Measurements from ENCODE around the gene TWIST2. TPM values are rescaled to one million over a fixed set of nuclear protein-coding genes. Genes with fewer than 3 reads are reported as not detected.

The TWIST2 gene
- polyA plus RNA-seq, 1 of the 3 experiments (the other 2 are of a cell fraction) = 19.5 TPM

GRCh38 chr2:238939074-238939473 is 91.2 kb downstream of the TWIST2 start:
- Histone ChIP-seq H3K9me2 (no peaks in the 10 kb centered on the region), H2AFZ (ENCODE audit: low read depth) (no peak overlapping the region), H3K4me3 (ENCODE audit: low read depth in 2 of 2, low read length in 1 of 2) (no peak overlapping the region), H3K9ac (no peak overlapping the region), H3K36me3 (replicated peaks in 1 of 2; ENCODE audit: control insufficient read depth in 1 of 2, insufficient read depth in 2 of 2, low read length in 1 of 2) (no peaks in the 10 kb centered on the region), H3K4me1 (ENCODE audit: control insufficient read depth in 1 of 2, insufficient read depth in 2 of 2, low read depth in 1 of 2, low read length in 1 of 2) (no peaks in the 10 kb centered on the region; a peak in 1 of 4 replicates), H4K20me1 (ENCODE audit: insufficient read depth) (no peaks in the 10 kb centered on the region), H3F3A (replicated peaks; ENCODE audit: insufficient read depth) (no peaks in the 10 kb centered on the region), H3K27me3 (ENCODE audit: insufficient read depth) (no peaks in the 10 kb centered on the region), H3K79me2 (ENCODE audit: insufficient read depth) (no peaks in the 10 kb centered on the region), H3K9me3 (no peaks in the 10 kb centered on the region), H3K27ac (ENCODE audit: low read depth in 2 of 2, low read length in 1 of 2) (no peak overlapping the region), H3K4me2 (no peak overlapping the region)
- TF ChIP-seq YY1 (IDR thresholded peaks at IDR 0.05; ENCODE audit: low read depth) = no peak
- no peak for TF ChIP-seq NRF1 (IDR thresholded peaks at IDR 0.05; ENCODE audit: low read depth, low read length)
- TF ChIP-seq MEF2A (IDR thresholded peaks at IDR 0.05; ENCODE audit: borderline replicate concordance, low read depth) = no peak
- POLR2A ChIA-PET = no interaction called here
- DNase-seq = no peak
- CTCF ChIA-PET = no interaction called here
- 71% methylated on average over 6 of the region's 6 CpGs for WGBS (ENCODE audit: low lambda C conversion rate)

- H3K4me2 ChIP-seq = no peak overlapping the region
- CTCF ChIA-PET = interaction anchor here (1.0 to 3.2 kb wide), 2 partner anchors 23 to 155 kb away, joined by 3 to 9 read pairs; no protein-coding TSS in a partner anchor
Measured at GRCh38 chr2:238939521-238940403, 91.9 kb downstream of the TWIST2 start.

More at GRCh38 chr2:238939521-238940403, 91.9 kb downstream of the TWIST2 start:
- no peaks in the 10 kb centered on the region for H3K9me2 ChIP-seq
- H3K9me3 ChIP-seq = no peaks in the 10 kb centered on the region
- TF ChIP-seq CHD2 (IDR thresholded peaks at IDR 0.05; ENCODE audit: low read length, partially characterized antibody) (no peak), CTCF (IDR thresholded peaks at IDR 0.05) (no peak), TEAD4 (IDR thresholded peaks at IDR 0.05; ENCODE audit: borderline replicate concordance, insufficient read depth) (no peak), NRF1 (IDR thresholded peaks at IDR 0.05; ENCODE audit: low read depth, low read length) (no peak), USF2 (IDR thresholded peaks at IDR 0.05; ENCODE audit: borderline replicate concordance, low read depth, low read length) (no peak), IRF3 (IDR thresholded peaks at IDR 0.05; ENCODE audit: low read depth, low read length) (no peak), MEF2A (IDR thresholded peaks at IDR 0.05; ENCODE audit: borderline replicate concordance, low read depth) (no peak), POLR2AphosphoS5 (IDR thresholded peaks at IDR 0.05; ENCODE audit: low read depth, low read length) (no peak), JUND (IDR thresholded peaks at IDR 0.05) (no peak), GABPA (IDR thresholded peaks at IDR 0.05; ENCODE audit: low read depth) (no peak), FOSL2 (IDR thresholded peaks at IDR 0.05; ENCODE audit: borderline replicate concordance, low read depth) (no peak), FOXJ3 (CRISPR knock-in tag; IDR thresholded peaks at IDR 0.05) (no peak), TAF1 (IDR thresholded peaks at IDR 0.05; ENCODE audit: borderline replicate concordance, low read depth, low read length) (no peak), REST (IDR thresholded peaks at IDR 0.05; ENCODE audit: low read depth, low read length) (no peak)
- TF ChIP-seq, protein P1, sequence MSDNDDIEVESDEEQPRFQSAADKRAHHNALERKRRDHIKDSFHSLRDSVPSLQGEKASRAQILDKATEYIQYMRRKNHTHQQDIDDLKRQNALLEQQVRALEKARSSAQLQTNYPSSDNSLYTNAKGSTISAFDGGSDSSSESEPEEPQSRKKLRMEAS (IDR thresholded peaks at IDR 0.05; ENCODE audit: low read depth) = no peak
- no peaks in the 10 kb centered on the region for H4K20me1 ChIP-seq (ENCODE audit: insufficient read depth)
- H3K4me1 ChIP-seq (ENCODE audit: control insufficient read depth in 1 of 2, insufficient read depth in 2 of 2, low read depth in 1 of 2, low read length in 1 of 2) = no peaks in the 10 kb centered on the region; a peak in 1 of 4 replicates
- no peak overlapping the region for H2AFZ ChIP-seq (ENCODE audit: low read depth)
- POLR2A ChIA-PET = interaction anchor here (0.7 kb wide), 1 partner anchor 42 kb away, joined by 3 read pairs; no protein-coding TSS in a partner anchor
- DNase-seq = no peak
- no peak overlapping the region for H3K27ac ChIP-seq (ENCODE audit: low read depth in 2 of 2, low read length in 1 of 2)
- WGBS (ENCODE audit: low lambda C conversion rate) = 42% methylated on average over 8 of the region's 8 CpGs
- H3F3A ChIP-seq (replicated peaks; ENCODE audit: insufficient read depth) = no peaks in the 10 kb centered on the region
- H3K9ac ChIP-seq = no peak overlapping the region
- no peaks in the 10 kb centered on the region for H3K36me3 ChIP-seq (replicated peaks in 1 of 2; ENCODE audit: control insufficient read depth in 1 of 2, insufficient read depth in 2 of 2, low read length in 1 of 2)
- no peaks in the 10 kb centered on the region for H3K27me3 ChIP-seq (ENCODE audit: insufficient read depth)
- H3K4me3 ChIP-seq (ENCODE audit: low read depth in 2 of 2, low read length in 1 of 2) = no peak overlapping the region
- no peaks in the 10 kb centered on the region for H3K79me2 ChIP-seq (ENCODE audit: insufficient read depth)
